GM19467 (cell line): ENCODE measurements around the gene OLFM4.

Source experiments
- ATAC-seq: cut with Tn5 transposase; IDR thresholded peaks from one replicate; pipeline ENCODE4 v1.9.1; 2021; ENCODE audit warnings: mild to moderate bottlenecking, moderate library complexity; ENCODE audit not compliant: unreplicated experiment

The OLFM4 gene

GRCh38 chr13:53064731-53065130 is 36.1 kb downstream of the OLFM4 start:
- no peak for ATAC-seq

GRCh38 chr13:53066411-53066810 is 37.8 kb downstream of the OLFM4 start:
- ATAC-seq: no peak

GRCh38 chr13:53068585-53069520 is 40.2 kb downstream of the OLFM4 start:
- no peak for ATAC-seq

GRCh38 chr13:53069800-53070199 is 41.2 kb downstream of the OLFM4 start:
- ATAC-seq: no peak

- no peak for ATAC-seq
These were observed 45.1 kb downstream of the OLFM4 start for GRCh38 chr13:53073711-53074110.

- ATAC-seq: no peak
These were observed 45.5 kb downstream of the OLFM4 start for GRCh38 chr13:53074114-53074513.

GRCh38 chr13:53075356-53076041 is 46.9 kb downstream of the OLFM4 start:
- ATAC-seq: no peak

- no peak for ATAC-seq
These were observed 51.1 kb downstream of the OLFM4 start for GRCh38 chr13:53079691-53080090.

GRCh38 chr13:53088871-53089270 is 60.3 kb downstream of the OLFM4 start:
- ATAC-seq: no peak

- ATAC-seq: no peak
These were observed 61.3 kb downstream of the OLFM4 start for GRCh38 chr13:53089951-53090350.

- no peak for ATAC-seq
These were observed 61.8 kb downstream of the OLFM4 start for GRCh38 chr13:53090461-53090860.

GRCh38 chr13:53092931-53093330 is 64.3 kb downstream of the OLFM4 start:
- ATAC-seq: no peak

GRCh38 chr13:53098455-53098854 is 69.8 kb downstream of the OLFM4 start:
- ATAC-seq: no peak

- ATAC-seq: no peak
These were observed 71.9 kb downstream of the OLFM4 start for GRCh38 chr13:53100394-53101063.
